SJCRH30 (cell line): ENCODE measurements around the gene PXK. TPM values are rescaled to one million over a fixed set of nuclear protein-coding genes. Genes with fewer than 3 reads are reported as not detected.

ENCODE experiments used
- DNase-seq, 2 experiments: peaks; one replicate each; pipeline ENCODE4 v3.0.0-alpha.2; 2015 to 2020
- H3K27ac ChIP-seq: fragments of 250-450 bp; sonication (Bioruptor Pico); 2 replicates; pipeline ENCODE4 v1.5.1; 2020; ENCODE audit warnings: mild to moderate bottlenecking, moderate library complexity
- H3K27me3 ChIP-seq: fragments of 250-450 bp; sonication (Bioruptor Pico); 2 replicates; pipeline ENCODE4 v1.5.1; 2020; ENCODE audit warnings: mild to moderate bottlenecking, moderate library complexity
- H3K36me3 ChIP-seq: fragments of 250-450 bp; sonication (Bioruptor Pico); 2 replicates; pipeline ENCODE4 v1.5.1; 2020; ENCODE audit warnings: mild to moderate bottlenecking, moderate library complexity
- H3K4me1 ChIP-seq: fragments of 250-450 bp; sonication (Bioruptor Pico); 2 replicates; pipeline ENCODE4 v1.5.1; 2020; ENCODE audit warnings: mild to moderate bottlenecking, moderate library complexity
- H3K4me3 ChIP-seq: fragments of 250-450 bp; sonication (Bioruptor Pico); 2 replicates; pipeline ENCODE4 v1.5.1; 2020; ENCODE audit warnings: mild to moderate bottlenecking, moderate library complexity
- H3K9me3 ChIP-seq: fragments of 250-450 bp; sonication (Bioruptor Pico); replicated peaks from 2 replicates; pipeline ENCODE4 v1.5.1; 2020; ENCODE audit warnings: mild to moderate bottlenecking, moderate library complexity
- total RNA-seq: library from RNA; depleted of rRNA; stranded (reverse); fragments of >200 nt; shearing (Covaris generic); gene quantifications from 2 replicates; pipeline ENCODE4 v1.2.3, GENCODE V29; 2014

Gene PXK
- total RNA-seq, 1 experiment from 2014 or later = 12.9 TPM

DNA sequence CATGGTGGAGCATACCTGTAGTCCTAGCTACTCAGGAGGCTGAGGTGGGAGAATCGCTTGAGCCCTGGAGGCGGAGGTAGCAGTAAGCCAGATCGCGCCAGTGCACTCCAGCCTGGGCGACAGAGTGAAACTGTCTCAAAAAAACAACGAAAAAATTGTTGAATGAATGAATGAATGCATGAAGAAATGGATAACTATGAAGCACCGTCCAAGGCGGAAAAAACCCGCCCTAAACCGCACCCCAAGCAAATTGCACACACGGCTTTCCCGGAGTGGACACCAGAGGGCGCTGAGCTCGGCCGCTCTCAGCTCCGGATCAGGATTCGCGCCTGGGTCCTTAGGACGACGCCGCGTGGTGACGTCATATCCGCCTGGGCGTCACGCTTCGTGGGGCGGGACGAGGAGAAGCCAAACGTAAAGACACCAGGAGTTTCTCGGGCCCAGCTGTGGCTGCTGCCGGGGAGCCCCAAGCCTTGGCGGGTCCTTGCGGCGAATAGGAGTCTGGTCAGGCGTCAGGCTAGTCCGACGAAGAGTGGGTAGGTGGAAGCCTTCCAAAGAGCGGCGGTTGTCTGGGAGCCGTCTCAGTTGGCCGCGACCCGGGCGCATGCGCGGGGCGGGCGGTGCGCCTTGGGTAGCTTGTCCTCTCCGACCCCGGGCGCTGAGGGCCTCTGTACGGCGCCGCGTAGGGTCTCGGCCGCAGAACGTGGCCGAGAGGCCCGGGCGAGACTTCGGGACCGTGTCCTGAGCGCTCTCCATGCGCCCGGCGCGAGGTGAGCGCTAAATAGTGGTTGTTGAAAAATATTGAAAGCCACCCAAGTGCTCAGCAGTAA is 26.6 kb upstream of the PXK start, which contains the start of the genes HTD2 and RPP14:
HTD2 (plus strand) TSS at position 639 of the 830 bp plus-strand sequence. CDS start 11,094 bp downstream, outside the sequence.
RPP14 (plus strand) TSS at position 364 of the 830 bp plus-strand sequence. CDS start 4,085 bp downstream, outside the sequence.
- peak within 1 kb of the TSS; percentile 82 for H3K4me3 ChIP-seq
- peaks cover 9% of the 10 kb centered on the region for H3K36me3 ChIP-seq
- no peaks in the 10 kb centered on the region for H3K9me3 ChIP-seq
- DNase-seq = peak; percentile 93 to 95
- H3K27me3 ChIP-seq = no peaks in the 10 kb centered on the region
- H3K4me1 ChIP-seq = no peaks in the 10 kb centered on the region
- H3K27ac ChIP-seq = peak within 1 kb of the TSS; percentile 93

DNA sequence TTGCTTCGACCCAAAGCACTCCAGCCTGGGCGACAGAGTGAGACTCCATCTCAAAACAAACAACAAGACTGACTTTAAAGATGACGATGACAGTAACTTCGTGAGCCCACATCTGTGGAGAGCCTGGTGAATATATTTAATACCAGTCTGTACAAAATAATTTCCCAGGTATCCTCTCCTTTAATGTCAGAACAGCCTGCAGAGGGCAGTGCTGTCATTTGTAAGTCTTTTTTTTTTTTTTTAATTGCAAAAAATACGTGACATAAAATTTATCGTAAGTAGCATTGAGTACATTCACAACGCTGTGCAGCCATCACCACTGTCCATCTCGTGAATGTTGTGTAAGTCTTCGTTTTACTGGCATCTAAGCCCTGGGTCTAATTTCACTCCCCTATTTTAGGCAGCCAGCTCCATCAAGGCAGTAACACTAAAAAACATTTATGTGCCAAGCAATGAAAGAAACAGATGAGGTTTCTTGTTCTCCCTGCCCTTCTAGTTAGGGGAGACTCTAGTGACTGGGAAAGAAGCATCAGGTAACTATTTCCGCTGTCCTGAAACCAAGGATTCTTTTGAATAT is 25.0 kb upstream of the PXK start:
- no peaks in the 10 kb centered on the region for H3K27me3 ChIP-seq
- DNase-seq = peak; percentile 21 to 40
- no peaks in the 10 kb centered on the region for H3K9me3 ChIP-seq
- H3K27ac ChIP-seq = no peak overlapping the region
- peak overlapping the region; percentile 82 for H3K4me3 ChIP-seq
- no peaks in the 10 kb centered on the region for H3K4me1 ChIP-seq
- H3K36me3 ChIP-seq = peaks cover 21% of the 10 kb centered on the region

DNA sequence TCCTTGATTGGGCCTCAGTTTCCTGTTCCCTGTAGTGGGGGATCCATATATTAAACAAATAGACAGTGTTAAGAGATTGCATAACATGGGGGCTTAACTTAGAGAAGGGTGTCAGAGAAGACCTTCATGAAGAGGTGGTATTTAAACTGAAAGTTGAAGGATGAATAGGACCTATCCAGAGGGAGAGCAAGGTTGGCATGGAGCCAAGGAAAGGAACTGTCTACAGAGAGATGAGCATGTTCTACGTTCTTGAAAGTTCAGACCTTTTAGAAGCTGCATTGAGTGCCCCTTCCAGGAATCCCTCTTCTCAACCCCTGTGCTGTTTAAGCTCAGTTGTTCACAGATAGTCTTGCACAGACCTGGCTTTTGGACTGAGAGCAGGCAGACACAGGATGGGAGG is 24.0 kb upstream of the PXK start:
- Histone ChIP-seq H3K36me3 (peaks cover 26% of the 10 kb centered on the region), H3K9me3 (no peaks in the 10 kb centered on the region), H3K4me3 (no peak overlapping the region), H3K27ac (no peak overlapping the region), H3K27me3 (no peaks in the 10 kb centered on the region), H3K4me1 (no peaks in the 10 kb centered on the region)
- no peak for DNase-seq

DNA sequence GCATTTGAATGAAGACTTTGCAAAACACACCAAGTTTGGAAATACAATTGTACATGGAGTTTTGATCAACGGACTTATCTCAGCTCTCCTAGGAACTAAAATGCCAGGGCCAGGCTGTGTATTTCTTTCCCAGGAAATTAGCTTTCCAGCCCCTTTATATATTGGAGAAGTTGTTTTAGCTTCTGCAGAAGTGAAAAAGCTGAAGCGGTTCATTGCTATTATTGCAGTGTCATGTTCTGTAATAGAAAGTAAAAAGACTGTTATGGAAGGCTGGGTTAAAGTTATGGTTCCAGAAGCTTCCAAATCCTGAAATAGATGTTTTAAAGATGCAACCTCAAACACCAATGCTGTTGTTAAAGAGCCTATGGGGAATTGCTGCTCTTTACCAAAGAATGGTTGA is 14.9 kb upstream of the PXK start:
- Histone ChIP-seq H3K9me3 (no peaks in the 10 kb centered on the region), H3K4me3 (no peak overlapping the region), H3K36me3 (peaks cover 31% of the 10 kb centered on the region), H3K27me3 (no peaks in the 10 kb centered on the region), H3K4me1 (no peaks in the 10 kb centered on the region), H3K27ac (no peak overlapping the region)
- no peak for DNase-seq

DNA sequence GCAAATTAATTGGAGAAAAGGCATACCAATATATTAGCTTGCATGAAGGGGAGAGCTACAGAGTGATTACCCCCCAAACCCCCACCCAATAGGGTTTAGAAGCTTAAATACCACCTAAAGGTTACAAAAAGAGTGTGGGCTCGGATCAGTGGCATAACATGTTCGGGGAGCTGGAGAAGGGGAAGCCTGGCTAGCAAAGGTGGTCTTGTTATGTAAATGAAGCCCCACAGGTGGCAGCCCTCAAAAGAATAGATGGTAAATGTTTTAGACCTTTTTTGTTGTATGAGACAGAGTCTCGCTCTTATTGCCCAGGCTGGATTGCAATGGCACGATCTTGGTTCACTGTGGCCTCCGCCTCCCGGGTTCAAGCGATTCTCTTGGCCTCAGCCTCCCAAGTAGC is 10.9 kb upstream of the PXK start:
- Histone ChIP-seq H3K9me3 (no peaks in the 10 kb centered on the region), H3K4me3 (no peak overlapping the region)

DNA sequence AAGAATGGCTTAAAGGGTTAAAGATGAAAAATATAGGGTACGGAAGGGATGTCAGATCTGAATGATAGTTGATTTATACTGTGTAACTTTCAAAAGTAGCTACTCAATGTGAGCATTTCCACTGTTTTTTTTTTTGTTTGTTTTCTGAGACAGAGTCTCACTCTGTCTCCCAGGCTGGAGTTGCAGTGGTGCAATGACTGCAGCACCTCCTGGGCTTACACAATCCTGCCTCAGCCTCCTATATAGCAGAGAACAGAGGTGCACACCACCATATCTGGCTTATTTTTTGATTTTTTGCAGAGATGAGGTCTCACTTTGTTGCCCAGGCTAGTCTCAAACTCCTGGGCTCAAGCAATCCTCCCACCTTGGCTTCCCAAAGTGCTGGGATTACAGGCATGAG is 9.9 kb upstream of the PXK start:
- no peaks in the 10 kb centered on the region for H3K27me3 ChIP-seq
- H3K9me3 ChIP-seq = no peaks in the 10 kb centered on the region
- no peaks in the 10 kb centered on the region; the same call in 1 of the 2 replicates for H3K4me1 ChIP-seq
- no peak for DNase-seq
- no peak overlapping the region for H3K4me3 ChIP-seq
- no peak overlapping the region for H3K27ac ChIP-seq
- peaks cover 2% of the 10 kb centered on the region for H3K36me3 ChIP-seq

More for the DNA sequence above, 10.9 kb upstream of the PXK start:
- no peaks in the 10 kb centered on the region; the same call in 1 of the 2 replicates for H3K4me1 ChIP-seq
- DNase-seq = no peak
- H3K36me3 ChIP-seq = peaks cover 5% of the 10 kb centered on the region
- no peak overlapping the region for H3K27ac ChIP-seq
- no peaks in the 10 kb centered on the region for H3K27me3 ChIP-seq

DNA sequence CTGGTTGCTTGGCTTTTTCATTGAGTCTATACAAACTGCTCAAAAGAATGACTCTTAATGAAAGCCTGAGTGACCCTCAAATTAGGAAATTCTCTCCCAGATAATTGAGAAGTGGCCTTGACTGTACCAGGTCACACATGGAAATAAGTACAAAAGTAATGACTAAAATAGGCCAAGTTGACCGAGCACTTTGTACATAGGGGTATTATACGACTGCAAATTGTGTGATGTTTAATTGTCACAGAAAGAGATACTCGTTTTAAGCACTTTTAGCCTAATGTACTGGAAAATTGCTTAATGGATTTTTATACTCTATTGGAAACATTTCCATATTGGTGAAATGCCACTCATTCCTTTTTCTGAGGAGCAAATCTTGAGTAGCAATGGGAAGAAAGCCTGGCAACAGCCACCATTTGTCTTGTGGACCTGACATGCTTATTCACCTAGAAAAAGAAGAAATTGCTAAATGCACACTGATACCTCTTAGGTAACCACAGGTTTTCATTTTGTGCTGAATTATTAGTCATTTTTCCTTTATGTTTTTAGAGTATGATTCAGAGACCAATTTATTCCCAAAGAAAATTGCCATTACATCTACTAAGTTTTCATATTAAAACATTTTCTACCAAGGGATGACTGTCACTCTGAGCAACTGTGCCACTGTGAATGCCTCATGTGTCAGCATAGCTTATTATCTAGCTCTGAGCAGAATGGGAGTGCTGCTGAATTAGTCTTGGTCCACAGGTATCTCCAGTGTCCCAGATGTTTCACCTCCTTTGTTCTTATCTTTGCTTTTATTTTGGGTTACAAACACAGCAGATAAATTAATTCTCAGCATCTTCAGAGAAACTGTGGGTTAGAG is 8.9 kb upstream of the PXK start:
- no peak for DNase-seq
- Histone ChIP-seq H3K36me3 (no peaks in the 10 kb centered on the region), H3K9me3 (no peaks in the 10 kb centered on the region), H3K27me3 (no peaks in the 10 kb centered on the region), H3K27ac (no peak overlapping the region), H3K4me1 (no peaks in the 10 kb centered on the region; the same call in 1 of the 2 replicates), H3K4me3 (no peak overlapping the region)

DNA sequence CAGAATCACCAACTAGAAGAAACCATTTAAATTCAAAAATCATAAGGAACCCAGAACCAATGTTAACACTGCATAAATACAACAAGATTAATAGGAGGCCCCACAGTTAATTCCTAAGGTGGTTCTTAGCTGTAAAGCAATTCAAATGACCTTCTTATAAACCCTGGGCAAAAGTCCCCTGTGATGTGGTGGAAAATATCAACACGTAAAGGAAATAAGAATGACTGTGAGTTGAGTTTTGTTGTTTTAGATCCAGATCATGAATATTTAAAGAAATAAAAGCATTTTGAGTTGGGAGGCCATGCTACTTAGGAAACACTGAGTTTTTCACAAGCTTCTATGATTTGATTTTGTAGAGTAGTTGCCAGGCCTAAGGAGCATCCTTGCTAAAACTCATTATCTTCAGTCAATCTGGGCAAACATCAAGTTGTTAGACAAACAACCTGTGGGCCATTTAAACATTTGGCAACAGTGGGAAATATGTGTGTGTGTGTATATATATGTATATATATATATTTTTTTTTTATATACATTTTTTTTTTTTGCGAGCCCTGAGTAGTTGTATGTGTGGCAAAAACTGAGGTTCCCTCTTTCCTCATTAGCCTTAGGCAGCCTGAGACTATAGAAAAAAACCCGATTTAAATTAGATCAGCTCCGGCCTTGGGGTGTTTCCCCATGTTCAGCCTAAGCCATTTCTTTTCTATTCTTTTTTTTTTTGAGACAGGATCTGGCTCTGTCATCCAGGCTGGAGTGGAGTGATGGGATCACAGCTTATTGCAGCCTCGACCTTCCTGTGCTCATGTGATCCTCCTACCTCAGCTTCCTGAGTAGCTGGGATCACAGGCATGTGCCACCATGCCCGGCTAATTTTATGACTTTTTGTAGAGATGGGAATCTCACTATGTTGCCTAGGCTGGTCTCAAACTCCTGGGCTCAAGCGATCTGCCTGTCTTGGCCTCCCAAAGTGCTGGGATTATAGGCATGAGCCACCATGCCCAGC is 8.0 kb upstream of the PXK start:
- Histone ChIP-seq H3K36me3 (no peaks in the 10 kb centered on the region), H3K27ac (no peak overlapping the region), H3K27me3 (no peaks in the 10 kb centered on the region), H3K9me3 (no peaks in the 10 kb centered on the region), H3K4me3 (no peak overlapping the region), H3K4me1 (no peaks in the 10 kb centered on the region; the same call in 1 of the 2 replicates)
- DNase-seq = no peak

DNA sequence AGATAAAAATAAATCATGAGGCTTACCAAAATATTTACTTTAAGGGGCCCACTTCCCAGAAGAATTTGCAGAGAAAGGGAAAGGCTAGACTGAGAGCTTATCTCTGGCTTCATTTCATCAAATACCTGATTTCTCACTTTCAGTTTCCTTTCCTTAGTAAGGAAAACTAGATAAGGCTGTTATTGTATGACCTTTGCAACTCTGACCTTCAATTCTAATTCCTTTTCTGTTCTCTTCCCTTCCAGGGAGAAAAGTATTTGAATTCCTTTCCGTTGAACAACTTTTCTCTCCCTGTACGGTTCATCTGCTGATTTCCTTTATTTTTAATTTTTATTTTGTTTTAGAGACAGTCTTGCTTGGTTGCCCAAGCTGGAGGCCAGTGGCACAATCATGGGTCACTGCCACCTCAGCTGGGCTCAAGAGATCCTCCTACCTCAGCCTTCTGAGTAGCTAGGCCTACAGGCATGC is 7.1 kb upstream of the PXK start:
- no peaks in the 10 kb centered on the region for H3K9me3 ChIP-seq

DNA sequence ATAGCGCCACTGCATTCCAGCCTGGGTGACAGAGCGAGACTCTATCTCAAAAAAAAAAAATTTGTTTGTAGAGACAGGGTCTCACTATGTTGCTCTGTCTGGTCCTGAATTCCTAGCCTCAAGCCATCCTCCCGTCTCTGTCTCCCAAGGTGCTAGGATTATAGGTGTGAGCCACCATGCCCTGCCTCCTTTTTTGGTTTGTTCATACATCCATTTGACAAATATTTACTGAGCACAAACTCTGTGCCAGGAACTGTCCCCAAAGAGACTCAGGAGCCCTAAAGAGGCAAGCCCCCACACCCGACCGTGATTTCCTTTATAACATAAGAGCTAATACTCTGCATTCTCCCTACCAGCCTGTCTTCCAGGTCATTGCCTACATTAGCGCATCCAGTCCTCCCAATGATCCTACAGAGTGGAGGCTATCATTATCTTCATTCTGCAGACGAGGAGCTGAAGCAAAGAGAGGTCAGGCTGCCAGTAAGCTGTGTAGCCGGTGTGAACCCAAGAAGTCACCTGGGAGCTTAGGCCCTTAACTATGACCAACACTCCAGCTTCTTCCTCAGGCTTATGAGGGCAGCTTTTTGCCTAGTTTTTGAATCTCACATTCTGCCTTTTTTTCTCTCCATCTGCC is 6.3 kb upstream of the PXK start:
- Histone ChIP-seq H3K27me3 (no peaks in the 10 kb centered on the region), H3K9me3 (no peaks in the 10 kb centered on the region), H3K36me3 (no peaks in the 10 kb centered on the region), H3K27ac (no peak overlapping the region), H3K4me3 (no peak overlapping the region), H3K4me1 (no peaks in the 10 kb centered on the region; the same call in 1 of the 2 replicates)
- DNase-seq = no peak

More for the DNA sequence above, 7.1 kb upstream of the PXK start:
- no peaks in the 10 kb centered on the region for H3K27me3 ChIP-seq
- no peaks in the 10 kb centered on the region; the same call in 1 of the 2 replicates for H3K4me1 ChIP-seq
- DNase-seq = no peak
- no peak overlapping the region for H3K4me3 ChIP-seq
- H3K36me3 ChIP-seq = no peaks in the 10 kb centered on the region
- no peak overlapping the region for H3K27ac ChIP-seq

DNA sequence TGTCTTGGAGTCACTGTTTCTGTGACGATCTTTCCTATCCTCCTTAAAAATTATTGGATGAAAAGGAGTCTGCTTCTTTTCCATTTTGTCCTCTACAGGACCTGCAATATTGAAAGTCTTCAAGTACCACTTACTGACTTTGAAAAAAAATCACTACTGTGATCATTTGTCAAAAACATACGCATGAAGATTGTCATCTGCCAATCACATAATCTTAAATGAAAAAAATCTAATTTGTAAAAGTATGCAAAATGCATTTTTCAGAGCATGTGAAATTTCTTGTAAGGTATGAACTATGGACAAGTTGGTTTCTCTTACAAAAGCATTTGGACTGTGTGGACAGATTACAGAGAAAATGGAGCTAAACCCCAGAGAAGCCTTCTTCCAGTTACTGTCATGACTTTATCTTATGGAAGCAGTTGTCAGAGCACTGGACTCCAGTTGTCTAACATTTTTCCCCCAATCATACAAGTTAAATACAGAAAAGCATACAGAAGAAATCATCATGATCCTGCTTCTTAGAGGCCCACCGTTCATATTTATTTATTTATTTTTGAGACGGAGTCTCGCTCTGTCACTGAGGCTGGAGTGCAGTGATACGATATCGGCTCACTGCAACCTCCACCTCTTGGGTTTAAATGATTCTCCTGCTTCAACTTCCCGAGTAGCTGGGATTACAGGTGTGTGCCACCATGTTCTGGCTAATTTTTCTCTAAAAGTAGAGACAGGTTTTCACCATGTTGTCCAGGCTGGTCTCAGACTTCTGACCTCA is 3.4 kb upstream of the PXK start:
- no peaks in the 10 kb centered on the region; the same call in 1 of the 2 replicates for H3K4me1 ChIP-seq
- H3K36me3 ChIP-seq = no peaks in the 10 kb centered on the region
- no peak overlapping the region for H3K27ac ChIP-seq
- DNase-seq = no peak
- H3K4me3 ChIP-seq = no peak overlapping the region
- H3K27me3 ChIP-seq = no peaks in the 10 kb centered on the region
- H3K9me3 ChIP-seq = no peaks in the 10 kb centered on the region

DNA sequence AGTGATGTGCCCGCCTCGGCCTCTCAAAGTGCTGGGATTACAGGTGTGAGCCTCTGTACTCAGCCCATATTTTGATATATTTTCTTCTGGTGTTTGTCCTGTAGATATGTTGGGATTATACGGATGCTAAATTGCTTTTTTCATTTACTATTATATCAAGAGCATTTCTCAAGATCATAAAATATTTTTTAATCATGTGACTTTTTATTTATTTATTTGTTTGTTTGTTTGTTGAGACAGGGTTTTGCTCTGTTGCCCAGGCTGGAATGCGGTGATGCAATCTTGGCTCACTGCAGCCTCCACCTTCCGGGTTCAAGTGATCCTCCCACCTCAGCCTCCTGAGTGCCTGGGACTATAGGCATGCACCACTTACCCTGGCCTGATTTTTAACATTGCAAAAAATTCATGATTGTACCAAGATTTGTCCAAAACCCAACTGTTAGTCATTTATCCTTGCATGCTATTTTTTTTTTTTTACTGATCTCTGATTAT is 2.7 kb upstream of the PXK start:
- Histone ChIP-seq H3K27me3 (no peaks in the 10 kb centered on the region), H3K9me3 (no peaks in the 10 kb centered on the region), H3K4me1 (no peaks in the 10 kb centered on the region; the same call in 1 of the 2 replicates), H3K4me3 (no peak overlapping the region), H3K36me3 (no peaks in the 10 kb centered on the region), H3K27ac (no peak overlapping the region)
- no peak for DNase-seq
